ENCODE measurements around the gene ZNF654.
"Not testable (repeated sequence)": the region's sequence is repeated elsewhere in the genome, so short reads cannot be mapped to it uniquely, and the experiment has no call there.

The ZNF654 gene

DNA sequence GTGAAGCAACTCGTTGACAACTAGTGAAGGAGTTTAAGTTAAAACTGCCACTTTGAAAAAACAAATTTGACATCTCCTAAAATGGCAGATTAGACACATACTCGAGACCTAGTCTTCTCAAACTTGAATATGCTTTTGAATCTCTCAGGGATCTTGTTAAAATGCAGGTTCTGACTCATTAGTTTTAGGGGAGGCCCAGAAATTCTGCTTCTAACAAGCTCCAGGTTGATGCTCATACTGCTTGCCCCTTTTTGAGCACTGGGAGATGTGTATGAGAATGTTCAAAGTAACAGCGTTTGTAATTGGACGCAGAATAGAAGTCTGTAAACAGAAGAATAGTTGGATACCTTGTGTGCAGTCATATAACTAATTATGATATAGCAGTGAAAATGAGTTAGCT is 92.3 kb downstream of the ZNF654 start:
- Histone ChIP-seq H2AFZ (ENCODE audit: low read length, unreplicated experiment) (no peak overlapping the region), H3K36me3 (ENCODE audit: insufficient read depth, low read length) (peaks cover 22% of the 10 kb centered on the region), H3K79me2 (ENCODE audit: control insufficient read depth, insufficient read depth, low read length, unreplicated experiment) (peaks cover 84% of the 10 kb centered on the region), H3K4me1 (ENCODE audit: control insufficient read depth, insufficient read depth, low read length, unreplicated experiment) (peaks cover 31% of the 10 kb centered on the region), H3K27me3 (ENCODE audit: insufficient read depth, low read length) (no peaks in the 10 kb centered on the region), H3K27ac (ENCODE audit: low read depth, low read length) (no peak overlapping the region), H3K4me3 (ENCODE audit: low read depth, low read length) (peak overlapping the region; percentile 97)

DNA sequence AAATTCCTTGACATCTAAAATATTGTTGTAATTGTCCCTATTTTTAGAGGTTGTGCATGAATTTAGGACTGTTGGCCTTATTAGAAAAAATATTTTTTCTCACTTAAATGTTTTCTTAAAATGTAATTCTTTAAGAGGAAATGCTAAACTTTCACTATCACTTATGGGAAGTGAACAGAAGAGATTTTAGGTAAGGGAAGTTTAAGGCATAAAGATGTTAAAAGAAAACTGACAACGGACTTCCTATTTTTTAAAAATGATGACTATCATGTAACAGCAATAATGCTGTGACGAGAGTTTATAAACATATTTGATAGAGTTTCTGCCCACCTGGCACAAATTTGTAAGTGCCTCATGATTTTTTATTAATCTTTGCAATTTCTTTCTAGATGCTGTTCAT is 93.8 kb downstream of the ZNF654 start:
- Histone ChIP-seq H3K27me3 (ENCODE audit: insufficient read depth, low read length) (no peaks in the 10 kb centered on the region), H3K36me3 (ENCODE audit: insufficient read depth, low read length) (peaks cover 37% of the 10 kb centered on the region), H3K4me1 (ENCODE audit: control insufficient read depth, insufficient read depth, low read length, unreplicated experiment) (peaks cover 34% of the 10 kb centered on the region), H3K27ac (ENCODE audit: low read depth, low read length) (no peak overlapping the region), H2AFZ (ENCODE audit: low read length, unreplicated experiment) (no peak overlapping the region), H3K4me3 (ENCODE audit: low read depth, low read length) (peak overlapping the region; percentile 7; the same call in 1 of the 2 replicates), H3K79me2 (ENCODE audit: control insufficient read depth, insufficient read depth, low read length, unreplicated experiment) (peaks cover 80% of the 10 kb centered on the region)

DNA sequence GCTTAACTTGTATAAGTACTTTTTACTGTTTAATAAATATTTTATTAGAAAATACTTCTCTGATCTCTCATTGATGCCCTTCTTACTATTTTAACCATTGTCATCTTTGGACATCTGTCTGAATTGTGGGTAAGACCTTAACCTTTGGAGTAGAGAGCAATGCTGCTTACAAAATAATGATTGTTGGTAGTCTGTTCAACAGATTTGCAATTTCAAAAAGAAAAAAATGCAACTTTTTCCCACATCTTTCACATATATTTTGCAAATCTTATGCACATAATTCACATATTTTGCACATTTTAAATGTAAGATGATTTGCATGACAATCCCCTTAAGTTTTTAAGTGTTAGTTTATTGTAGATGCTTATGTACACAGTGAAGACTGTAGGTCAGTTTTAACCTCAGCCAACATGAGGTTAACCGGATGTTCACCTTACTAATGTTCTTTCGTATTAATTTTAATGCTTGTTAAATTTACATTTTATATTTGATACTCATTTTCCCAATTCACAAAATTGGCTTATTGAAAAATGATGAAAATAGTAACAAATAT is 107.4 kb downstream of the ZNF654 start:
- Histone ChIP-seq H2AFZ (ENCODE audit: low read length, unreplicated experiment) (no peak overlapping the region), H3K36me3 (ENCODE audit: insufficient read depth, low read length) (peaks cover 4% of the 10 kb centered on the region; the same call in 1 of the 2 replicates), H3K4me3 (ENCODE audit: low read depth, low read length) (no peak overlapping the region), H3K4me1 (ENCODE audit: control insufficient read depth, insufficient read depth, low read length, unreplicated experiment) (no peaks in the 10 kb centered on the region), H3K27me3 (ENCODE audit: insufficient read depth, low read length) (no peaks in the 10 kb centered on the region), H3K79me2 (ENCODE audit: control insufficient read depth, insufficient read depth, low read length, unreplicated experiment) (no peaks in the 10 kb centered on the region), H3K27ac (ENCODE audit: low read depth, low read length) (no peak overlapping the region)

DNA sequence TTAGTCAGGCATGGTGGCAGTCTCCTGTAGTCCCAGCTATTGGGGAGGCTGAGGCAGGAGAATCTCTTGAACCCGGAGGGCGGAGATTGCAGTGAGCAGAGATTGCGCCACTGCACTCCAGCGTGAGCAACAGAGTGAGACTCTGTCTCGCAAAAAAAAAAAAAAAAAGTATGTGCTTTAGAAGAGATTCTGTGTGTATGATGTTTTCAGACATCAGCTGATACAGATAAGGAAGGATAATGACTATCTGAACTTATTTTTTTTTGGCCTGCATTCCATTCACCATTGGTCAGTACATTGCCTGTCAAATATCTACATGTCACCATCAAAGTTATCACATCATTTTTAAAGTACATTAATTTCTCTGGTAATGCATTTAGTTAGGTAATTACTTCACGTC is 108.1 kb downstream of the ZNF654 start:
- H3K79me2 ChIP-seq (ENCODE audit: control insufficient read depth, insufficient read depth, low read length, unreplicated experiment) = no peaks in the 10 kb centered on the region
- no peak overlapping the region for H3K27ac ChIP-seq (ENCODE audit: low read depth, low read length)
- H3K27me3 ChIP-seq (ENCODE audit: insufficient read depth, low read length) = no peaks in the 10 kb centered on the region
- no peak overlapping the region for H3K4me3 ChIP-seq (ENCODE audit: low read depth, low read length)
- no peak overlapping the region for H2AFZ ChIP-seq (ENCODE audit: low read length, unreplicated experiment)
- H3K4me1 ChIP-seq (ENCODE audit: control insufficient read depth, insufficient read depth, low read length, unreplicated experiment) = no peaks in the 10 kb centered on the region
- peaks cover 3% of the 10 kb centered on the region; the same call in 1 of the 2 replicates for H3K36me3 ChIP-seq (ENCODE audit: insufficient read depth, low read length)

DNA sequence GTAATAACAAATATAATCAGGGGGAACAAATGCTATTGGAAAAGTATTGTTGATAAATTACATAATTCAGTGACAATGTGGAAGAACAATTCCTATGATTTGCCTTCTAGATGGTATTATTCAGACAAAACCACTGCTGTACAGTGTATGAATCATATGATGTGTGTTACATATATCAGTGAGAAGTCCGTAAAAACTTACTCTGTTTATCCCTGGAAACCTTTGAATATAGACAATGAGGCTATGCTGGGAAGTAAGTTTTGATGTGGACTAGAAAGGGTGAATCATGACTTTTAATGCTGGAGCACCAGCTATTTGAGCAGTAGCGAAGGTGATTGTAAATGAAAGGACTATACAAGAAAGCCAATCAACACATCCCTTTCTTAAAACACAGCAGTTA is 108.6 kb downstream of the ZNF654 start:
- Histone ChIP-seq H3K4me3 (ENCODE audit: low read depth, low read length) (no peak overlapping the region), H3K27ac (ENCODE audit: low read depth, low read length) (no peak overlapping the region), H2AFZ (ENCODE audit: low read length, unreplicated experiment) (no peak overlapping the region), H3K36me3 (ENCODE audit: insufficient read depth, low read length) (no peaks in the 10 kb centered on the region; the same call in 1 of the 2 replicates), H3K79me2 (ENCODE audit: control insufficient read depth, insufficient read depth, low read length, unreplicated experiment) (no peaks in the 10 kb centered on the region), H3K27me3 (ENCODE audit: insufficient read depth, low read length) (no peaks in the 10 kb centered on the region), H3K4me1 (ENCODE audit: control insufficient read depth, insufficient read depth, low read length, unreplicated experiment) (no peaks in the 10 kb centered on the region)

DNA sequence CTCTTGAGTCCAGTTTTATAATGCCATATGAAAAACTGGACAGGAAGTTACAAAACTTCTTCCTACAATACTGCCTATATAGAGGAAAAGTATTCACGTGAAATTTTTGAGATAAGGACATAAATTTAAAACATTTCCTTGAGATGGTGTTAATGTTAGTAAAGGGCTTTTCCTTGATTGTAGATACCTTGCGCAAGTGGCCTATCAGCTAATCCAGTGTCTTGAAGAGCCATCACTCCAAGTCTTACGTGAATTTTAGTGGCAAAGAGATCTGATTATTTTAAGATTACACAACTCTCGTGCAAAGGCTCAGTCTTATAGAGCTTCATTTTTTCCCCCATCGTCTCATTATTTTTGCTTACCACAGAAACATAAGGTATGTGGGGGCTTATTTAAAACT is 109.1 kb downstream of the ZNF654 start:
- no peak overlapping the region for H2AFZ ChIP-seq (ENCODE audit: low read length, unreplicated experiment)
- H3K27ac ChIP-seq (ENCODE audit: low read depth, low read length) = no peak overlapping the region
- no peaks in the 10 kb centered on the region for H3K4me1 ChIP-seq (ENCODE audit: control insufficient read depth, insufficient read depth, low read length, unreplicated experiment)
- no peaks in the 10 kb centered on the region for H3K79me2 ChIP-seq (ENCODE audit: control insufficient read depth, insufficient read depth, low read length, unreplicated experiment)
- no peaks in the 10 kb centered on the region; the same call in 1 of the 2 replicates for H3K36me3 ChIP-seq (ENCODE audit: insufficient read depth, low read length)
- H3K4me3 ChIP-seq (ENCODE audit: low read depth, low read length) = no peak overlapping the region
- H3K27me3 ChIP-seq (ENCODE audit: insufficient read depth, low read length) = no peaks in the 10 kb centered on the region

DNA sequence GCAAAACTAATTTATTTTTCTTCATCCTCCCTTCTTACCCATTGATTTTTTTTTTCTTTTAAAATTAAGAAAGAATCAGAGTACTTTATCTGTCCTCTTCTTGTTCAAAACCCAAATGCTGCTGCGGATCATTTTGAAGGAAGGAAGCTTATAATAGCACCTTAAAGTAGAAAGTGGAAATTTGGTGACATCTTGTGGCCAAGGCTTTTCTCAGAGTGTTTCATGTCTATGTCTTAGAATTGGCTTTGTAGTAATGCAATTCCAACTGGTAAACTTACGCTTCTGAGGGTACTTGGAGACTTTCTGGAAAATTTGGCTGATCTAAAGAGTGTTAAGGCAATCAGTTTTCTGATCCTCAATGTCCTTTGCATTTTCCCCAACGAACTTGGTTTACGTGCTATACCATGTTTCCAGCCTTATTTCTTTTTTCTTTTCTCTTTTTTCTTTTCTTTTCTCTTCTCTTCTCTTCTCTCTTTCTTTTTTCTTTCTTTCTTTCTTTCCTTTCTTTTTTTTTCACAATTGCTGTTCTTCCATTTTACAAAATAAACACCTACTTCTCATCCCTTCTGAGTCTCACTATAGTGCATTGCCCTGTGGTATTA is 121.4 kb downstream of the ZNF654 start:
- Histone ChIP-seq H3K36me3 (ENCODE audit: insufficient read depth, low read length) (no peaks in the 10 kb centered on the region), H3K4me3 (ENCODE audit: low read depth, low read length) (no peak overlapping the region), H3K27me3 (ENCODE audit: insufficient read depth, low read length) (no peaks in the 10 kb centered on the region), H3K27ac (ENCODE audit: low read depth, low read length) (no peak overlapping the region), H3K4me1 (ENCODE audit: control insufficient read depth, insufficient read depth, low read length, unreplicated experiment) (no peaks in the 10 kb centered on the region), H2AFZ (ENCODE audit: low read length, unreplicated experiment) (no peak overlapping the region), H3K79me2 (ENCODE audit: control insufficient read depth, insufficient read depth, low read length, unreplicated experiment) (no peaks in the 10 kb centered on the region)

DNA sequence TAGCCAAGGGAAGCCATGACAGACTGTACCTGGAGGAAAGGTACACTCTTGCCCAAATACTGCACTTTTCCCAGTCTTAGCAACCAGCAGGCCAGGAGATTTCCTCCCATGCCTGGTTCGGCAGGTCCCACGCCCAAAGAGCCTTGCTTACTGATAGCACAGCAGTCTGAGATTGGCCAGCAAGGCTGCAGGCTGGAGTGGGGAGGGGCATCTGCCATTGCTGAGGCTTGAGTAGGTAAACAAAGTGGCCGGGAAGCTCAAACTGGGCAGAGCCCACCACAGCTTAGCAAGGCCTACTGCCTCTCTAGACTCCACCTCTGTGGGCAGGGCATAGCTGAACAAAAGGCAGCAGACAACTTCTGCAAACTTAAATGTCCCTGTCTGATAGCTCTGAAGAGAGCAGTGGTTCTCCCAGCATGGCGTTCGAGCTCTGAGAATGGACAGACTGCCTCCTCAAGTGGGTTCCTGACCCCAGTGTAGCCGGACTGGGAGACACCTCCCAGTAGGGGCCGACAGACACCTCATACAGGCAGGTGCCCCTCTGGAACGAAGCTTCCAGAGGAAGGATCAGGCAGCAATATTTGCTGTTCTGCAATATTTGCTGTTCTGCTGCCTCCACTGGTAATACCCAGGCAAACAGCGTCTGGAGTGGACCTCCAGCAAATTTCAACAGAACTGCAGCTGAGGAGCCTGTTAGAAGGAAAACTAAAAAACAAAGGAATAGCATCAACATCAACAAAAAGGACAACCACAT is 123.3 kb downstream of the ZNF654 start:
- H3K4me1 ChIP-seq (ENCODE audit: control insufficient read depth, insufficient read depth, low read length, unreplicated experiment); H2AFZ ChIP-seq (ENCODE audit: low read length, unreplicated experiment); H3K27me3 ChIP-seq (ENCODE audit: insufficient read depth, low read length); H3K27ac ChIP-seq (ENCODE audit: low read depth, low read length); H3K36me3 ChIP-seq (ENCODE audit: insufficient read depth, low read length); H3K4me3 ChIP-seq (ENCODE audit: low read depth, low read length); H3K79me2 ChIP-seq (ENCODE audit: control insufficient read depth, insufficient read depth, low read length, unreplicated experiment): not testable (repeated sequence)

DNA sequence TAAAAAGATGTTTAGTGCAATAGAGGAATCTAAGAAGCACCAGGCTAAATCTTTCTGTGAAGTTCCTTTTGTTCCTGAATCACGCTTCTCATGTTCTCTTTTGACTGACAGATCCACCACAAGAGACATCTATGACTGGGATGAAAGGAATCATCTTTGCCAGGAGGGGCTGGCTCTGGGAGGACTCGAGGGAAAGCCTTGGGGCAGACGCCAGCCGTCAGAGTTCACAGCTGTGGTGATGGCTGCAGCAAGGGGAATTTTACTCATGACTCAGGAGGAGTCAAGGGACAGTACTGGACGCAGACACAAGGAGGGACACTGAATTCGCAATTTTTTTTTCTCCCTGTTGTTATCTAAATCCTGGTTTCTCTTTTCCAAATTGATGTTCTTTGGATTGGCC is 129.4 kb downstream of the ZNF654 start:
- Histone ChIP-seq H3K27me3 (ENCODE audit: insufficient read depth, low read length) (no peaks in the 10 kb centered on the region), H3K79me2 (ENCODE audit: control insufficient read depth, insufficient read depth, low read length, unreplicated experiment) (no peaks in the 10 kb centered on the region), H3K27ac (ENCODE audit: low read depth, low read length) (peak overlapping the region; percentile 65), H3K4me3 (ENCODE audit: low read depth, low read length) (peak overlapping the region; percentile 16; the same call in 1 of the 2 replicates), H3K4me1 (ENCODE audit: control insufficient read depth, insufficient read depth, low read length, unreplicated experiment) (peaks cover 9% of the 10 kb centered on the region), H2AFZ (ENCODE audit: low read length, unreplicated experiment) (peak overlapping the region; percentile 95), H3K36me3 (ENCODE audit: insufficient read depth, low read length) (no peaks in the 10 kb centered on the region)

DNA sequence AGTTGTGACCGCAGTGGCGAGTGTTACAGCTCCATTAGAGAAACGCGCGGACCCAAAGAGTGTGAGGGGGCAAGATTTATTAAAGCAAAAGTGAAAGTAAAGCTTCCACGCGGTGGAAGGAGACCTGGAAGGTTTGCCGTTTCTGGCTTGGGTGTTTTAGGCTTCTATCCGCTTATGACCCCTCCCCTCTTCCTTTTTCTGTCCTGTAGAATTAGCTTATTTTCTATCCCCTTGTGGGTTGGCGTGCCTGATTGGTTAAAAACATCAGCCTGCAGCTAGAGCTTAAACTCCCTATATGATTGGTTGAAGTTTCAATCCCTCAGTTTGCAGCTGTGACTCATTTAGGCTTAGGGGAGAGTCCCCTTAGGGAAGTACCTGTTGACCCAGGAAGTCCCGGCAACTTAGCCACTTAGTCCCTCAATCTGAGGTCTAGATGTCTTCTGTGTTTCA is 130.3 kb downstream of the ZNF654 start:
- H3K27ac ChIP-seq (ENCODE audit: low read depth, low read length) = no peak overlapping the region; the same call in 1 of the 2 replicates
- no peaks in the 10 kb centered on the region for H3K36me3 ChIP-seq (ENCODE audit: insufficient read depth, low read length)

More for the DNA sequence above, 130.3 kb downstream of the ZNF654 start:
- no peaks in the 10 kb centered on the region for H3K79me2 ChIP-seq (ENCODE audit: control insufficient read depth, insufficient read depth, low read length, unreplicated experiment)
- H3K27me3 ChIP-seq (ENCODE audit: insufficient read depth, low read length) = no peaks in the 10 kb centered on the region
- peak overlapping the region; percentile 95 for H2AFZ ChIP-seq (ENCODE audit: low read length, unreplicated experiment)
- peaks cover 9% of the 10 kb centered on the region for H3K4me1 ChIP-seq (ENCODE audit: control insufficient read depth, insufficient read depth, low read length, unreplicated experiment)
- no peak overlapping the region for H3K4me3 ChIP-seq (ENCODE audit: low read depth, low read length)

Measured in ACC112 (cell line).